Fibroblast of mammary gland (primary cell): ENCODE results near the gene BICD2.

Experiments
- DNase-seq: peaks from one replicate; pipeline ENCODE4 v3.0.0-alpha.2; 2010; ENCODE audit warnings: low read depth
- H3K4me3 ChIP-seq: 2 replicates; pipeline ENCODE4 v1.5.1; 2011; ENCODE audit warnings: low read depth, mild to moderate bottlenecking, low read length, moderate library complexity; ENCODE audit not compliant: control insufficient read depth
- TF ChIP-seq, protein P1 (sequence below): conservative IDR thresholded peaks from 2 replicates; pipeline ENCODE4 v1.5.1; 2011; ENCODE audit warnings: low read depth, low read length, inconsistent platforms; ENCODE audit not compliant: control insufficient read depth, insufficient read depth

The BICD2 gene

DNA sequence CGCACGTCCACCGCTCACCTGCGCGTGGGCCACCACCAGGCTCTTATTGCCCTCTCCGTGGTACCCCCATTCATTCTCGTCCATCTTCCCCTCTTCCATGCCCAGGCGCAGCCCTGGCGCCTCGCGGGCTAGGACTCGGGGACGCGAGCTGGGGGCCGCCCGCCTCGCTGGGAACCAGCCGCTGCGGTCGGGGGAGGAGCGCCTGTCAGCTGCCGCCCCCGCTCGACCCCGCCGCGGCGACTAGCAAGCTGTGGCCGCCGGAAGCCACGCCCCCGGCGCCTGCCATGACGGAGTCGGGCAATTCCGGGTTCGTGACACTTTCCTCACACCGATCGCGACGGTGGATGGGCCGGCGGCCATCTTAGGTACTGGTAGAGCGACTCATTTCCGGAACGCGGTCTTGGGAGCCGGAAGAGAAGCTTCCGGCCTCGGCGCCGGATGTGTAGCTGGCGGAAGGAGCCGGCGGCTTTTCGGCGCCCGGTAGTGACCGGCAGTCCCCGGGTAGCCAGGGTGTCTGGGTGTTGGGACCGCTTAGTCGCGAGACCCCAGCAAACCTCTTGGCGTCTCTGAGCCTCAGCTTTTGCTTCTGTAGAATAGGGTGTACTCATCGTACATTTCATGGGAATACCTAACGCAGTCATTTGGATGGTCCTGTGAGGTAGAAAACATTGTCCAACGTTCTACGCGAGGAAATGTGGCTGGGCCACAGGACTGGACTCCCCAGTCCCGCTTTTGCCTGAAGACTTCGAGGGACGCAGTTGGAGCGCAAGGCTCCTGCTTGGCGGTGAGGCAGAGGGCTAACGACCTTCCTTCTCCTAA lies 94.5 kb downstream of the BICD2 start, which contains the start of gene IPPK:
Gene IPPK, minus strand, starts transcription at position 242 of the 819 bp plus-strand sequence. Its CDS starts 143 bp downstream, at position 99.
- peak; percentile 99 for DNase-seq
- TF ChIP-seq, protein P1, sequence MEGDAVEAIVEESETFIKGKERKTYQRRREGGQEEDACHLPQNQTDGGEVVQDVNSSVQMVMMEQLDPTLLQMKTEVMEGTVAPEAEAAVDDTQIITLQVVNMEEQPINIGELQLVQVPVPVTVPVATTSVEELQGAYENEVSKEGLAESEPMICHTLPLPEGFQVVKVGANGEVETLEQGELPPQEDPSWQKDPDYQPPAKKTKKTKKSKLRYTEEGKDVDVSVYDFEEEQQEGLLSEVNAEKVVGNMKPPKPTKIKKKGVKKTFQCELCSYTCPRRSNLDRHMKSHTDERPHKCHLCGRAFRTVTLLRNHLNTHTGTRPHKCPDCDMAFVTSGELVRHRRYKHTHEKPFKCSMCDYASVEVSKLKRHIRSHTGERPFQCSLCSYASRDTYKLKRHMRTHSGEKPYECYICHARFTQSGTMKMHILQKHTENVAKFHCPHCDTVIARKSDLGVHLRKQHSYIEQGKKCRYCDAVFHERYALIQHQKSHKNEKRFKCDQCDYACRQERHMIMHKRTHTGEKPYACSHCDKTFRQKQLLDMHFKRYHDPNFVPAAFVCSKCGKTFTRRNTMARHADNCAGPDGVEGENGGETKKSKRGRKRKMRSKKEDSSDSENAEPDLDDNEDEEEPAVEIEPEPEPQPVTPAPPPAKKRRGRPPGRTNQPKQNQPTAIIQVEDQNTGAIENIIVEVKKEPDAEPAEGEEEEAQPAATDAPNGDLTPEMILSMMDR = no peak
- H3K4me3 ChIP-seq = peak within 1 kb of the TSS; percentile 96

DNA sequence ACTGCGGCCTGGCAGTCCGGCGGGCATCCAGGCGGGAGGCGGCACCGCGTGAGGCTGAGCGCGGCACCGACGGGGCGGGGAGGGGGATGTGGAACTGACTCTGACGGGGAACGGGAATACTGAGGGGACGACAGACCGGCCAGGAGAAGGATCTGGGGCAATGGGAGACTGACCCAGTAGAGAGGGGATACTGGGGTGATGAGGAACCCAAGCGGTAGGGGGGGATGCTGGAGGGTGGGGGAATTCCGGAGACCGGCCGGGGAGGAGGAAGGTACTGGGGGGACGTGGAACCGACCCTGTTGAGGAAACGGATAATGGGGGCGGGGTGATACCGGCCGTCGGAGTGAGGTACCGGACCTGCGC lies 95.1 kb downstream of the BICD2 start:
- DNase-seq = no peak
- H3K4me3 ChIP-seq = peak overlapping the region; percentile 96
- TF ChIP-seq, protein P1 = no peak

DNA sequence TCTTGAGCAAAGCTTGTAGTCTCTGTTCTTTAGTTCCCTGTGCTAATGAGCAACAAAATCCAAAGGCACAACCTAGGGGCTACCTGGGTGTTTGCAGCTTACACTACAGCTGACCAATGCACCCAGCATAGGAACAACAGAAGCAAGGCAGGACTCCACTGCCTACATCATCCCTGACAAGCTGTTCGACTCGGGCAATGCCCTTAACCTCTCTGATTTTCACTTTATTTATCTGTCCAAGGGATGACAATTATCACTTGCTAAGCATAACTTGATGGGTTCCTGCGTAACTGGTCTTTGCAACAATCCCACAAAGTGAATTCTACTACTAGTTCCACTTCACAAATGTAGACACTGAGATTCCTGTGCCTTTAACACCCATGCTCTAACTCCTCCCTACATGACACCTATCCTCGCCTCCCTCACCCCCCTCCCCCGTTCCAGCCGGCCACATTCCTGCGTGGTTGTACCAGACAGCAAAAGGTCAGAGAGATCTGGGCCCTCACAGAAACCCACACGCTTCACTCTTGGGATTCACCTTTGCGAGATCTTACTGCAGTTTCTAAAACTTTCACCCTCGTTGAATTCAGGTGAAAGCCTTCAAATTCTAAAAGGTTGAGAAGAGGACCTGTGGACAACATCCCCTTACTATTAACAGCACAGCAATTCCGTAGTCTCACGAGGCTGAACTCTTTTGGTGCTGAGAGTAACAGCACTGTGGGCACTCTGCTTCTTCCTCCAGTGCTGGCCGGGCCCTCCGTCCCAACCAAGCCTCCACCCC lies 95.7 kb downstream of the BICD2 start:
- TF ChIP-seq, protein P1 = no peak
- DNase-seq = peak; percentile 51
- peak overlapping the region; percentile 96 for H3K4me3 ChIP-seq

DNA sequence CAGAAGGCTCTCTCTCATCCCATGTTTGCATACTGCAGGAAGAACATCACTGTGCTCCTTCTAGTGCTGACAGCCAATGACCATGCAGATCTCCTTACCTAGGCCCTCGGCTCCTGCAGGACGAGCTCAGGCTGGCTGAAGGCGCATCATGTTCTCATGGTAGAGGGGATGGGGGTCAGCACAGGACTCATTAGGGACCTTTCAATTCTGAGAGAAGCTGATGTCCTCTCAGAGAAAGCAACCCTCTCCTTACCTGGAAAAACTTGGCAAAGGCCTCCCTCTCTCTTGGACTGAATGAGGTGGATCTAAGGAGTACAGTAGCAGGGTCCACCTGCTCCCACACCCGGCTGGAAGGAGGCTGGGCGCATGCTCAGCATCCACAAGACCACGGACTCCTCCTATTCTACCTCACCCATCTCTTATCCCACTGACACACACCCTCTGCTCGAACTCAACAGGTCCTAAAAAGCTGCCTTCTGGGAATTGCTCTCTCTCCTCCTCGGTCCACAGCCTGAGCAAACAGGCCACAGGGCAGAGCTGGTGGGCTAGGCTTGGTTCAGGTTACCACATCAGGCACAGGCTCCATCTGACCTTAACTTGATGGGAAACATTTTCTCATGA lies 97.6 kb downstream of the BICD2 start:
- no peak for DNase-seq
- TF ChIP-seq, protein P1 = no peak
- H3K4me3 ChIP-seq = no peak overlapping the region

DNA sequence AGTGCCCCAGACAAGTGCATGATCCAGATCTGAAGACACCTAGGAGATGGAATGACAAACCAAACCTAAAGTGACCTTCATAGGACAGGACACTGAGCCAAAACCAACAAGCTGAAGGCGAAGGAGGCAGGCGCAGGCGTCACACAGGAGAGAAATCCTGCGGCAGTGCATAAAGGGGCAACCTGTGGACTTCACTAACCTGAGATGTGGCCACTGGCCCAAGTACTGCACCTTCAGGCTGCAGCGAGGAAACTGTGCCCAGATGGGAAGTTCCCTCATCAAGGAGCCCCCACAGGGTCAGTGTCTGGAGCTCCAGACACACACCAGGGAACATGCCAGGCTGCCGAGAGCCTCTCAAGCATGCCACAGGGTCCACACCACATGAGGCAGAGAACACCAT lies 98.4 kb downstream of the BICD2 start:
- TF ChIP-seq, protein P1 = no peak
- H3K4me3 ChIP-seq = no peak overlapping the region
- no peak for DNase-seq

DNA sequence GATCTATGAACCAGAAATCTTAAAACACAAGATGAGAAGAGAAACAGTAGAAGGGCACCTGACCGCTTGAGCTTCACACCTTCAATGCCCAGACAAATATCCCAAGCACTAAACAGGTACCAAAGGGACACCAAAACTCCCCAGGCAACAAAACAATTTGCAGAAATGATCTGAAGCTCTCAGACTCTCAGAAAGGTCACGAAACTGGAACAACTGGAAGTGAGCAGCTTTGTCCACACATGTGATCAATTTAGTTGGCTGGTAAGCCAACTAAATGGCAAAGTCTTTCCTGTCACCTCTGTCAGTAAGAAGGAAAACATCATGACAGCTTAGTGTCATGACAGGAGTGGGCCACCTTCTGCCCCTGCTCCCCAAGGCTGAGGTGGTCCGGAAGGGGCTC lies 98.8 kb downstream of the BICD2 start:
- TF ChIP-seq, protein P1 = no peak
- no peak for DNase-seq

More for the DNA sequence above, 98.8 kb downstream of the BICD2 start:
- H3K4me3 ChIP-seq = no peak overlapping the region
